SK-N-SH (cell line): ENCODE results near the gene GLRA1. TPM values are rescaled to one million over a fixed set of nuclear protein-coding genes. Genes with fewer than 3 reads are reported as not detected.

ENCODE experiments used
- CTCF ChIA-PET: fragments of 300-600, 350-600 bp; formaldehyde crosslinking; extraction: SDS; loops from one replicate; lab custom pipeline; 2021; lab: Yijun Ruan, JAX
- POLR2A ChIA-PET: fragments of 350-600 bp; sonication (Branson Sonifier 250); formaldehyde crosslinking; extraction: SDS; loops from one replicate; lab custom pipeline; 2020; ENCODE audit warnings: antibody characterized with exemption, inconsistent platforms; lab: Yijun Ruan, JAX
- DNase-seq: peaks from one replicate; pipeline ENCODE4 v3.0.0; 2012
- H2AFZ ChIP-seq: fragments of 200-600 bp; sonication (generic); 2 replicates; pipeline ENCODE4 v1.8.1; 2016; ENCODE audit warnings: antibody characterized with exemption, mild to moderate bottlenecking, low read depth
- H3F3A ChIP-seq: fragments of 200-600 bp; sonication (generic); replicated peaks from 2 replicates; pipeline ENCODE3; 2016; ENCODE audit warnings: antibody characterized with exemption, mild to moderate bottlenecking; ENCODE audit not compliant: insufficient read depth
- H3K27ac ChIP-seq, 2 experiments: fragments of 200-500 bp in 1 of 2; fragments of 200-600 bp in 1 of 2; sonication (Bioruptor generic) in 1 of 2; sonication (generic), shearing (Covaris generic) in 1 of 2; 2 replicates each; pipeline versions ENCODE4 v1.5.1 to v1.6.1; 2014 to 2016; ENCODE audit warnings: low read depth in 2 of 2, inconsistent platforms in 1 of 2, low read length in 1 of 2, mild to moderate bottlenecking in 1 of 2, mixed read lengths in 1 of 2
- H3K27me3 ChIP-seq: fragments of 200-600 bp; sonication (generic), shearing (Covaris generic); 2 replicates; pipeline ENCODE4 v1.6.1; 2016; ENCODE audit warnings: mixed run types; ENCODE audit not compliant: insufficient read depth
- H3K36me3 ChIP-seq, 2 experiments: fragments of 200-500 bp in 1 of 2; fragments of 200-600 bp in 1 of 2; sonication (Bioruptor generic) in 1 of 2; sonication (generic) in 1 of 2; replicated peaks in 1 of 2; 2 replicates each; pipeline versions ENCODE3 to v1.5.1; 2014 to 2016; ENCODE audit warnings: low read length in 1 of 2, mild to moderate bottlenecking in 1 of 2; ENCODE audit not compliant: insufficient read depth in 2 of 2, control insufficient read depth in 1 of 2
- H3K4me1 ChIP-seq, 2 experiments: fragments of 200-500 bp in 1 of 2; fragments of 200-600 bp in 1 of 2; sonication (Bioruptor generic) in 1 of 2; sonication (generic), shearing (Covaris generic) in 1 of 2; 2 replicates each; pipeline versions ENCODE4 v1.5.1 to v1.6.1; 2014 to 2016; ENCODE audit warnings: low read depth in 1 of 2, low read length in 1 of 2, mixed run types in 1 of 2; ENCODE audit not compliant: insufficient read depth in 2 of 2, control insufficient read depth in 1 of 2
- H3K4me2 ChIP-seq: fragments of 200-600 bp; sonication (generic), shearing (Covaris generic); 2 replicates; pipeline ENCODE4 v1.6.1; 2017; ENCODE audit warnings: mixed run types
- H3K4me3 ChIP-seq, 2 experiments: fragments of 200-500 bp in 1 of 2; fragments of 200-600 bp in 1 of 2; sonication (Bioruptor generic) in 1 of 2; sonication (generic), shearing (Covaris generic) in 1 of 2; 2 replicates each; pipeline versions ENCODE4 v1.5.1 to v1.8.1; 2014 to 2016; ENCODE audit warnings: low read depth in 2 of 2, inconsistent platforms in 1 of 2, low read length in 1 of 2, mild to moderate bottlenecking in 1 of 2, mixed read lengths in 1 of 2, moderate library complexity in 1 of 2
- H3K79me2 ChIP-seq: fragments of 200-600 bp; sonication (generic); 2 replicates; pipeline ENCODE4 v1.8.1; 2017; ENCODE audit warnings: mild to moderate bottlenecking; ENCODE audit not compliant: insufficient read depth
- H3K9ac ChIP-seq: fragments of 200-600 bp; sonication (generic); 2 replicates; pipeline ENCODE4 v1.6.1; 2017; ENCODE audit warnings: mixed run types
- H3K9me2 ChIP-seq: fragments of 200-600 bp; sonication (generic); 2 replicates; pipeline ENCODE4 v1.6.1; 2017; ENCODE audit warnings: mixed run types
- H3K9me3 ChIP-seq: fragments of 200-600 bp; sonication (generic); 2 replicates; pipeline ENCODE4 v1.6.1; 2017; ENCODE audit warnings: mixed run types, mild to moderate bottlenecking, moderate library complexity
- H4K20me1 ChIP-seq: fragments of 200-600 bp; sonication (generic); 2 replicates; pipeline ENCODE4 v1.6.1; 2017; ENCODE audit warnings: mild to moderate bottlenecking, mixed run types; ENCODE audit not compliant: insufficient read depth
- CHD2 ChIP-seq: fragments of 150-350 bp; IDR thresholded peaks from 2 replicates; pipeline ENCODE4 v1.6.1; 2018; ENCODE audit warnings: low read length; ENCODE audit not compliant: partially characterized antibody
- FOSL2 ChIP-seq: IDR thresholded peaks from 2 replicates; pipeline ENCODE4 v1.4.0; 2012; ENCODE audit warnings: low read depth, mild to moderate bottlenecking, moderate library complexity, borderline replicate concordance
- GATA2 ChIP-seq: sonication (generic); formaldehyde crosslinking; IDR thresholded peaks from 2 replicates; pipeline ENCODE4 v1.5.0; 2020; ENCODE audit warnings: mild to moderate bottlenecking, missing genetic modification reagents
- MXI1 ChIP-seq: IDR thresholded peaks from 2 replicates; pipeline ENCODE4 v1.6.1; 2012; ENCODE audit warnings: mild to moderate bottlenecking, low read depth, low read length, improper control_type of control experiment
- POLR2AphosphoS5 ChIP-seq: IDR thresholded peaks from 2 replicates; pipeline ENCODE4 v1.6.1; 2012; ENCODE audit warnings: low read depth, low read length
- RCOR1 ChIP-seq: fragments of 150-350 bp; IDR thresholded peaks from 2 replicates; pipeline ENCODE4 v1.6.1; 2017; ENCODE audit warnings: antibody characterized with exemption, low read length
- SIN3A ChIP-seq: IDR thresholded peaks from 2 replicates; pipeline ENCODE4 v1.6.1; 2012; ENCODE audit warnings: low read depth, mild to moderate bottlenecking, low read length, moderate library complexity, borderline replicate concordance
- SMC3 ChIP-seq: IDR thresholded peaks from 2 replicates; pipeline ENCODE4 v1.6.1; 2012; ENCODE audit warnings: low read depth, low read length, improper control_type of control experiment
- TAF1 ChIP-seq: IDR thresholded peaks from 2 replicates; pipeline ENCODE4 v1.6.1; 2012; ENCODE audit warnings: low read depth, mild to moderate bottlenecking, low read length, moderate library complexity, borderline replicate concordance
- TEAD4 ChIP-seq: IDR thresholded peaks from 2 replicates; pipeline ENCODE4 v1.4.0; 2012; ENCODE audit warnings: mild to moderate bottlenecking, borderline replicate concordance; ENCODE audit not compliant: insufficient read depth
- WGBS: methylation state at CpG from one replicate; pipeline ENCODE4 v1.1.6; 2017; ENCODE audit warnings: low lambda C conversion rate; 5-methylcytosine and 5-hydroxymethylcytosine counted together
- polyA plus RNA-seq, 3 experiments: library from polyadenylated mRNA; depleted of rRNA; stranded (reverse); fragments of >200 nt; gene quantifications; 2 replicates each; pipeline ENCODE4 v1.2.3, GENCODE V29; 2012
- TF ChIP-seq, protein P1 (sequence below): IDR thresholded peaks from 2 replicates; pipeline ENCODE4 v1.4.0; 2012; ENCODE audit warnings: low read depth
- TF ChIP-seq, protein P2 (sequence below): IDR thresholded peaks from 2 replicates; pipeline ENCODE4 v1.4.0; 2012; ENCODE audit warnings: low read depth, borderline replicate concordance

GLRA1 gene
- polyA plus RNA-seq, 1 of the 3 experiments (the other 2 are of a cell fraction): not detected

DNA sequence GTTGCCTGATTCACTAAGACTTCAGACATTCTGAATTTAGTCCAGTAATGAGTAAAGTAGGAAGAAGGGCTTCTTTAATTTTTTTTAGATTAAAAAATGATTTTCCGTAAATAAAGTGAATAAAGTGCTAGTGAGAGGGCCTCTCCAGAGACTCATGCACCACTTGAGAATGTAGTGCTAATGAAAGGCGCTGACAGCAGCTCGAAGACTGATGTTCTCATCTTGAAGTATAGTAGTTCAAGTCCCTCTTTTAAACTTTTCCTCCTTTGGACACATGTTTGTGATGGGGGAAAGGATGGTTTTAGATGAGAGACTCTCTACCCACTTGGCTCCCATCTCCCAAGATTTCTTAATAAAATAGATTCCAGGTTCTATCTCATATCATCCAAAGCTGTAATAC lies 104.4 kb downstream of the GLRA1 start:
- DNase-seq: no peak
- CTCF ChIA-PET: interaction anchor here (0.6 to 5.2 kb wide), 3 partner anchors 104 to 323 kb away, joined by 3 to 28 read pairs (median 5); partner anchors contain the start of gene GLRA1
- no peaks in the 10 kb centered on the region for H3K27me3 ChIP-seq

DNA sequence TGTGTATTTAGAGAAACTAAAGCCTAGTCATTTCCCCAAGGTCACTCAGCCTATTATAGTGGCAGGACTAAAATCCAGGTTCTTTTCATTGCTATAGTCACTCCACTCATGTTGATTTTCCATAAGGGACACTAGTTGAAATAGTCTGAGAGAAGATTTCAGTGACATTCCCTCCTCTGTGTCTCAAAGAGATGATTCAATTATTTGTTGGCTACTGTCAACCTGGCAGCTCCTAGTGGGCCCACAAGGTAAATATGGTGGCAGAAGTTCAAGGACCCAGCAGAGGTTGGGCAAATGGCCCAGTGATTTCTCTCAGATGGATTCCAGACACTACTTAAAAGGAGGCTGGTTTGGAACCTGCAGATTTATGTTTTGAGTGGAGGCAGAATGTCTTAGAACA lies 104.8 kb downstream of the GLRA1 start:
- no peaks in the 10 kb centered on the region for H3K27me3 ChIP-seq
- no peaks in the 10 kb centered on the region for H3K9me2 ChIP-seq
- no peak for DNase-seq
- TF ChIP-seq POLR2AphosphoS5 (0 out of 2 replicates have a peak, but pooled peaks have one; percentile 18), MXI1 (no peak)
- H4K20me1 ChIP-seq: no peaks in the 10 kb centered on the region
- H3F3A ChIP-seq: peaks cover 9% of the 10 kb centered on the region
- no peak overlapping the region for H3K27ac ChIP-seq
- no peaks in the 10 kb centered on the region for H3K9me3 ChIP-seq
- peaks cover 11 to 27% of the 10 kb centered on the region in 2 experiments for H3K36me3 ChIP-seq
- H3K4me3 ChIP-seq: no peak overlapping the region
- H3K79me2 ChIP-seq: no peaks in the 10 kb centered on the region
- H3K4me2 ChIP-seq: no peak overlapping the region
- no peak overlapping the region for H3K9ac ChIP-seq
- H2AFZ ChIP-seq: no peak overlapping the region
- CTCF ChIA-PET: interaction anchor here (0.8 to 5.2 kb wide), 4 partner anchors 79 to 530 kb away, joined by 3 to 28 read pairs (median 5); partner anchors contain the start of gene GLRA1
- POLR2A ChIA-PET: no interaction called here
- no peaks in the 10 kb centered on the region; a peak in 1 of 4 replicates for H3K4me1 ChIP-seq

More for the DNA sequence above, 104.4 kb downstream of the GLRA1 start:
- TF ChIP-seq, protein P1, sequence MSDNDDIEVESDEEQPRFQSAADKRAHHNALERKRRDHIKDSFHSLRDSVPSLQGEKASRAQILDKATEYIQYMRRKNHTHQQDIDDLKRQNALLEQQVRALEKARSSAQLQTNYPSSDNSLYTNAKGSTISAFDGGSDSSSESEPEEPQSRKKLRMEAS: no peak
- TF ChIP-seq POLR2AphosphoS5 (0 out of 2 replicates have a peak, but pooled peaks have one; percentile 1), TEAD4 (no peak)
- no peak overlapping the region for H3K4me3 ChIP-seq
- 94% methylated on average over 3 of the region's 3 CpGs for WGBS
- no peak overlapping the region for H3K9ac ChIP-seq
- peaks cover 9 to 23% of the 10 kb centered on the region in 2 experiments for H3K36me3 ChIP-seq
- no peaks in the 10 kb centered on the region; a peak in 1 of 4 replicates for H3K4me1 ChIP-seq
- POLR2A ChIA-PET: no interaction called here
- H4K20me1 ChIP-seq: no peaks in the 10 kb centered on the region
- H2AFZ ChIP-seq: no peak overlapping the region
- no peak overlapping the region for H3K4me2 ChIP-seq
- no peaks in the 10 kb centered on the region for H3K79me2 ChIP-seq
- H3K27ac ChIP-seq: no peak overlapping the region
- peaks cover 9% of the 10 kb centered on the region for H3F3A ChIP-seq
- no peaks in the 10 kb centered on the region for H3K9me3 ChIP-seq
- no peaks in the 10 kb centered on the region for H3K9me2 ChIP-seq

DNA sequence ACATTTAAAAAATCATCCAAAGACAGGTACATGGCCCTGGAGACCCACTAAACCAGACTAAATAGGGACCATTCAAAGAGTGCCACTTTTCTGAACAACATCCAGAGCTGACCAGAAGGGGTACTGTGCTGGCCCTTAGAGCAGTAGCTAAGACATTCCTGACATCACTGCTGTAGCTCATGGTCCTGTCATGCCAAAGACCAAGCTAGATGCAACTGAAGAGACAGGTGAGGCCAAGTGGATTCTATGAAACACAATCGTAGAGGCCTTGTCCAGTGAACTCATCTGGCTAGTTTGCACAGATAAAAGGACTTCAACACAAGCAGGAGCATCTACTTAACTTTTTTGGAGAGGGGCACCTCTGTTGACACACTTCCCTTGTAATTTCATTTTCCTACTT lies 109.6 kb downstream of the GLRA1 start:
- no peak overlapping the region for H3K27ac ChIP-seq
- DNase-seq: no peak
- no peak overlapping the region for H3K4me3 ChIP-seq
- H3K9me3 ChIP-seq: no peaks in the 10 kb centered on the region
- ChIA-PET CTCF (interaction anchor here (1.2 to 3.9 kb wide), 2 partner anchors 9 to 10 kb away, joined by 5 to 24 read pairs; no protein-coding TSS in a partner anchor), POLR2A (no interaction called here)
- peaks cover 55 to 70% of the 10 kb centered on the region in 2 experiments for H3K36me3 ChIP-seq
- peaks cover 11% of the 10 kb centered on the region; the same call in 1 of the 2 replicates for H3K79me2 ChIP-seq
- TF ChIP-seq, protein P2, sequence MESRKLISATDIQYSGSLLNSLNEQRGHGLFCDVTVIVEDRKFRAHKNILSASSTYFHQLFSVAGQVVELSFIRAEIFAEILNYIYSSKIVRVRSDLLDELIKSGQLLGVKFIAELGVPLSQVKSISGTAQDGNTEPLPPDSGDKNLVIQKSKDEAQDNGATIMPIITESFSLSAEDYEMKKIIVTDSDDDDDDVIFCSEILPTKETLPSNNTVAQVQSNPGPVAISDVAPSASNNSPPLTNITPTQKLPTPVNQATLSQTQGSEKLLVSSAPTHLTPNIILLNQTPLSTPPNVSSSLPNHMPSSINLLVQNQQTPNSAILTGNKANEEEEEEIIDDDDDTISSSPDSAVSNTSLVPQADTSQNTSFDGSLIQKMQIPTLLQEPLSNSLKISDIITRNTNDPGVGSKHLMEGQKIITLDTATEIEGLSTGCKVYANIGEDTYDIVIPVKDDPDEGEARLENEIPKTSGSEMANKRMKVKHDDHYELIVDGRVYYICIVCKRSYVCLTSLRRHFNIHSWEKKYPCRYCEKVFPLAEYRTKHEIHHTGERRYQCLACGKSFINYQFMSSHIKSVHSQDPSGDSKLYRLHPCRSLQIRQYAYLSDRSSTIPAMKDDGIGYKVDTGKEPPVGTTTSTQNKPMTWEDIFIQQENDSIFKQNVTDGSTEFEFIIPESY: no peak
- TF ChIP-seq, protein P1: no peak
- TF ChIP-seq RCOR1 (no peak), TAF1 (no peak), MXI1 (no peak), SIN3A (no peak), GATA2 (CRISPR knock-in tag) (no peak), FOSL2 (no peak), CHD2 (no peak), SMC3 (no peak)
- 0 out of 2 replicates have a peak, but pooled peaks cover 3% of the 10 kb centered on the region for H4K20me1 ChIP-seq
- no peak overlapping the region for H3K4me2 ChIP-seq
- no peaks in the 10 kb centered on the region for H3K27me3 ChIP-seq
- no peak overlapping the region for H3K9ac ChIP-seq
- WGBS: 59% methylated on average over 1 of the region's 1 CpG
- no peaks in the 10 kb centered on the region for H3K9me2 ChIP-seq
- H2AFZ ChIP-seq: no peak overlapping the region
- H3F3A ChIP-seq: peaks cover 13% of the 10 kb centered on the region
- H3K4me1 ChIP-seq: no peaks in the 10 kb centered on the region; a peak in 1 of 4 replicates
